B cell (primary cell): ENCODE data around the gene KMT2A. TPM values are rescaled to one million over a fixed set of nuclear protein-coding genes. Genes with fewer than 3 reads are reported as not detected.

Experiments used
- ATAC-seq: fragments of 200-7000 bp; cut with Tn5 transposase; one replicate; pipeline ENCODE4 v1.10.0; 2021; ENCODE audit warnings: low read depth, mild to moderate bottlenecking, moderate number of reproducible peaks, moderate library complexity
- CTCF ChIA-PET: fragments of 350-600 bp; sonication (Branson Sonifier 250); formaldehyde crosslinking; loops from one replicate; lab custom pipeline; 2021; ENCODE audit warnings: antibody characterized with exemption, inconsistent platforms; lab: Charles Lee
- POLR2A ChIA-PET: fragments of 350-600 bp; sonication (Branson Sonifier 250); formaldehyde crosslinking; loops from one replicate; lab custom pipeline; 2021; ENCODE audit warnings: antibody characterized with exemption; lab: Charles Lee
- DNase-seq: peaks from one replicate; pipeline ENCODE4 v3.0.0; 2013
- H2AFZ ChIP-seq: 2 replicates; pipeline ENCODE4 v1.6.1; 2012; ENCODE audit warnings: mild to moderate bottlenecking, low read depth, low read length; ENCODE audit not compliant: insufficient read depth, poor library complexity, severe bottlenecking
- H3K27ac ChIP-seq, 2 donors: 1 replicate in 1 of 2; 2 replicates in 1 of 2; pipeline ENCODE4 v1.5.1; 2012 to 2013; ENCODE audit warnings: low read length in 2 of 2, mild to moderate bottlenecking in 2 of 2, moderate library complexity in 1 of 2
- H3K27me3 ChIP-seq, 4 experiments: fragments of 200-600 bp in 1 of 4; sonication (generic) in 1 of 4; replicated peaks in 1 of 4; 1 replicate in 2 of 4; 2 replicates in 2 of 4; pipeline versions ENCODE4 v1.6.1 to v1.7.0; 2013 to 2016; ENCODE audit warnings: low read length in 3 of 4, mild to moderate bottlenecking in 2 of 4, mixed read lengths in 1 of 4, moderate library complexity in 1 of 4; ENCODE audit not compliant: insufficient read depth in 4 of 4, control insufficient read depth in 3 of 4; ENCODE audit errors: control extremely low read depth in 1 of 4
- H3K36me3 ChIP-seq, 2 experiments: replicated peaks in 1 of 2; 1 replicate in 1 of 2; 2 replicates in 1 of 2; pipeline versions ENCODE4 v1.6.1 to v1.7.1; 2013; ENCODE audit warnings: low read length in 1 of 2; ENCODE audit not compliant: insufficient read depth in 2 of 2, control insufficient read depth in 1 of 2; ENCODE audit errors: control extremely low read depth in 1 of 2, extremely low read depth in 1 of 2
- H3K4me1 ChIP-seq, 2 donors: fragments of 200-600 bp in 1 of 2; sonication (generic) in 1 of 2; 1 replicate in 1 of 2; 2 replicates in 1 of 2; pipeline versions ENCODE4 v1.5.1 to v1.6.1; 2013 to 2017; ENCODE audit warnings: low read length in 2 of 2; ENCODE audit not compliant: control insufficient read depth in 2 of 2, insufficient read depth in 2 of 2
- H3K4me2 ChIP-seq: replicated peaks from 2 replicates; pipeline ENCODE3; 2012; ENCODE audit warnings: mild to moderate bottlenecking, low read depth, low read length; ENCODE audit not compliant: poor library complexity, severe bottlenecking
- H3K4me3 ChIP-seq, 5 experiments: fragments of 200-600 bp in 1 of 5; sonication (generic) in 1 of 5; 1 replicate in 3 of 5; 2 replicates in 2 of 5; pipeline versions ENCODE4 v1.5.1 to v1.7.0; 2011 to 2016; ENCODE audit warnings: low read length in 4 of 5, mild to moderate bottlenecking in 4 of 5, low read depth in 2 of 5, control low read depth in 1 of 5, moderate library complexity in 1 of 5; ENCODE audit not compliant: insufficient read depth in 1 of 5; ENCODE audit errors: control extremely low read depth in 1 of 5, extremely low read depth in 1 of 5
- H3K79me2 ChIP-seq: fragments of 200-600 bp; sonication (generic); one replicate; pipeline ENCODE4 v1.6.0; 2016; ENCODE audit warnings: low read length; ENCODE audit not compliant: control insufficient read depth, insufficient read depth
- H3K9ac ChIP-seq: fragments of 200-600 bp; sonication (generic); 2 replicates; pipeline ENCODE4 v1.6.1; 2017; ENCODE audit warnings: mild to moderate bottlenecking, low read length, moderate library complexity
- H3K9me3 ChIP-seq, 3 donors: one replicate each; pipeline versions ENCODE4 v1.6.1 to v1.7.1; 2013; ENCODE audit warnings: low read length in 2 of 3; ENCODE audit not compliant: control insufficient read depth in 2 of 3, insufficient read depth in 1 of 3; ENCODE audit errors: control extremely low read depth in 1 of 3
- H4K20me1 ChIP-seq: 2 replicates; pipeline ENCODE4 v1.6.0; 2012; ENCODE audit warnings: mild to moderate bottlenecking, low read length; ENCODE audit not compliant: insufficient read depth, control insufficient read depth, poor library complexity, severe bottlenecking
- H3K27ac Mint-ChIP-seq: one replicate; pipeline ENCODE4 v1.8.0; 2021; ENCODE audit warnings: mixed read lengths
- H3K27me3 Mint-ChIP-seq: one replicate; pipeline ENCODE4 v1.8.0; 2021; ENCODE audit warnings: mixed read lengths
- H3K4me1 Mint-ChIP-seq: one replicate; pipeline ENCODE4 v1.8.0; 2021; ENCODE audit warnings: mixed read lengths
- H3K4me3 Mint-ChIP-seq: one replicate; pipeline ENCODE4 v1.8.0; 2021; ENCODE audit warnings: mixed read lengths
- H3K9me3 Mint-ChIP-seq: one replicate; pipeline ENCODE4 v1.8.0; 2022; ENCODE audit warnings: mixed read lengths; ENCODE audit not compliant: insufficient read depth
- EZH2 ChIP-seq: IDR thresholded peaks from 2 replicates; pipeline ENCODE4 v1.6.1; 2012; ENCODE audit warnings: borderline replicate concordance, low read depth, mild to moderate bottlenecking, moderate library complexity, low read length; ENCODE audit not compliant: insufficient read depth, poor library complexity, severe bottlenecking
- WGBS: methylation state at CpG from one replicate; pipeline ENCODE4 v1.1.5; 2013; ENCODE audit warnings: missing lambda C conversion rate; ENCODE audit not compliant: insufficient coverage; 5-methylcytosine and 5-hydroxymethylcytosine counted together
- intact Hi-C: fragments of 100-400 bp; cut with micrococcal nuclease; formaldehyde crosslinking; loops from one replicate; pipeline ENCODE4 v1.10.0; 2022
- polyA plus RNA-seq: library from polyadenylated mRNA; depleted of rRNA; stranded (reverse); fragments of >200 nt; gene quantifications from 2 replicates; pipeline ENCODE4 v1.2.3, GENCODE V29; 2012
- total RNA-seq, 2 donors: library from RNA; stranded (reverse); fragments of 120-200 nt in 1 of 2; gene quantifications; 1 replicate in 1 of 2; 2 replicates in 1 of 2; pipeline versions ENCODE4 v1.2.3 to v1.2.4, GENCODE V29; 2013 to 2022
- TF ChIP-seq, protein P1 (sequence below): fragments of 200-600 bp; IDR thresholded peaks from one replicate; pipeline ENCODE4 v1.8.0; 2022; ENCODE audit warnings: antibody characterized with exemption, mild to moderate bottlenecking

The KMT2A gene
- total and polyA plus RNA-seq, 2 donors (not counting 1 experiment from before 2014, with no cell fraction given) = 32.1 to 175 TPM

DNA sequence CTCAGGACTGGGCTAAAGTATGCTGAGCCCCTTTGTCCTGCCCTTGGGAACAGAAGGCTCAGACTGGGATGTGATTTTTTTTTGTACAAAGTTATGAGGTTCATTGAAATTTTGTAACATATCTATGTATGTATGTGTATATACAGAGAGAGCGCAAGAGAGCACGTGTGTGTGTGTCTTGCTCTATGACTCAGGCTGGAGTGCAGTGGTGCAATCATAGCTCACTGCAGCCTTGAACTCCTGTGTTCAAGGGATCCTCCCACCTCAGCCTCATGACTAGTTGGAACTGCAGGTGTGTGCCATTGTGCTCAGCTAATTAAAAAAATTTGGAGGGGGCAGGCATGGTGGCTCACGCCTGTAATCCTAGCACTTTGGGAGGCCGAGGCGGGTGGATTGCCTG is 100.4 kb downstream of the KMT2A start:
- ChIA-PET POLR2A (no interaction called here), CTCF (no interaction called here)
- H3K9ac ChIP-seq = no peak overlapping the region
- Mint-ChIP-seq H3K27ac (no peak overlapping the region), H3K27me3 (no peaks in the 10 kb centered on the region), H3K4me1 (peaks cover 4% of the 10 kb centered on the region), H3K9me3 (no peaks in the 10 kb centered on the region), H3K4me3 (no peak overlapping the region)
- no peak overlapping the region for H3K4me2 ChIP-seq
- DNase-seq (no peak), ATAC-seq (no peak)
- no peaks in the 10 kb centered on the region for H3K27me3 ChIP-seq
- TF ChIP-seq, protein P1, sequence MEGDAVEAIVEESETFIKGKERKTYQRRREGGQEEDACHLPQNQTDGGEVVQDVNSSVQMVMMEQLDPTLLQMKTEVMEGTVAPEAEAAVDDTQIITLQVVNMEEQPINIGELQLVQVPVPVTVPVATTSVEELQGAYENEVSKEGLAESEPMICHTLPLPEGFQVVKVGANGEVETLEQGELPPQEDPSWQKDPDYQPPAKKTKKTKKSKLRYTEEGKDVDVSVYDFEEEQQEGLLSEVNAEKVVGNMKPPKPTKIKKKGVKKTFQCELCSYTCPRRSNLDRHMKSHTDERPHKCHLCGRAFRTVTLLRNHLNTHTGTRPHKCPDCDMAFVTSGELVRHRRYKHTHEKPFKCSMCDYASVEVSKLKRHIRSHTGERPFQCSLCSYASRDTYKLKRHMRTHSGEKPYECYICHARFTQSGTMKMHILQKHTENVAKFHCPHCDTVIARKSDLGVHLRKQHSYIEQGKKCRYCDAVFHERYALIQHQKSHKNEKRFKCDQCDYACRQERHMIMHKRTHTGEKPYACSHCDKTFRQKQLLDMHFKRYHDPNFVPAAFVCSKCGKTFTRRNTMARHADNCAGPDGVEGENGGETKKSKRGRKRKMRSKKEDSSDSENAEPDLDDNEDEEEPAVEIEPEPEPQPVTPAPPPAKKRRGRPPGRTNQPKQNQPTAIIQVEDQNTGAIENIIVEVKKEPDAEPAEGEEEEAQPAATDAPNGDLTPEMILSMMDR = no peak
- no peak for TF ChIP-seq EZH2
- H3K4me1 ChIP-seq = peaks cover 2 to 3% of the 10 kb centered on the region in 2 donors
- 100% methylated on average over 3 of the region's 5 CpGs for whole genome bisulfite sequencing
- no peaks in the 10 kb centered on the region for H3K79me2 ChIP-seq
- H3K4me3 ChIP-seq = no peak overlapping the region
- intact Hi-C loops = no loop called here
- no peak overlapping the region for H3K27ac ChIP-seq
- no peaks in the 10 kb centered on the region for H4K20me1 ChIP-seq
- H2AFZ ChIP-seq = no peak overlapping the region
- no peaks in the 10 kb centered on the region for H3K9me3 ChIP-seq
- no peaks in the 10 kb centered on the region for H3K36me3 ChIP-seq

DNA sequence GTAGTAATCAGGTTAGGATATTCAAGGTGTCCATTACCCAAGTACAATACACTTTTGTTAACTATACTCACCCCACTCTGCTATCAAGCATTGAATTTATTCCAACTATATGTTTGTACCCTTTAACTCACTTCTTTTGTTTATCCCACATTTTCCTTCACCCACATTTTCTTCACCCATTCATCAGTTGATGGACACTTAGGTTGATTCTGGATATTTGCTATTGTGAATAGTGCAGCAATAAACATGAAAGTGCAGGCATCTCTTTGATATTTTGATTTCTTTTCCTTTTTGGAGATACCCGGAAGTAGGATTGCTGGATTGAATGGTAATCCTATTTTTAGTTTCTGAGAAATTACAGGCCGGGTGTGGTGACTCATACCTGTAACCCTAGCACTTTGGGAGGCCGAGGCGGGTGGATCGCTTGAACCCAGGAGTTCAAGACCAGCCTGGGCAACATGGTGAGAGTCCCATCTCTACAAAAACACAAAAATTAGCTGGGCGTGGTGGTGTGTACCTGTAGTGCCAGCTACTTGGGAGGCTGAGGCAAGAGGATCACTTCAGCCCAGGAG is 101.2 kb downstream of the KMT2A start:
- TF ChIP-seq EZH2 = no peak
- TF ChIP-seq, protein P1 = no peak
- 100% methylated on average over 1 of the region's 6 CpGs for whole genome bisulfite sequencing
- intact Hi-C loops = no loop called here

More for the DNA sequence above, 101.2 kb downstream of the KMT2A start:
- no peaks in the 10 kb centered on the region for H3K79me2 ChIP-seq
- H3K36me3 ChIP-seq = no peaks in the 10 kb centered on the region
- H4K20me1 ChIP-seq = no peaks in the 10 kb centered on the region
- H3K4me2 ChIP-seq = no peak overlapping the region
- no peak overlapping the region for H3K4me3 ChIP-seq
- DNase-seq = no peak
- H3K27ac ChIP-seq = no peak overlapping the region
- no peaks in the 10 kb centered on the region for H3K27me3 ChIP-seq
- no peak overlapping the region for H3K4me3 Mint-ChIP-seq
- H3K9ac ChIP-seq = no peak overlapping the region
- no peak overlapping the region for H2AFZ ChIP-seq
- ChIA-PET POLR2A (no interaction called here), CTCF (no interaction called here)
- H3K27ac Mint-ChIP-seq = no peak overlapping the region
- ATAC-seq = no peak
- H3K27me3 Mint-ChIP-seq = no peaks in the 10 kb centered on the region
- H3K4me1 ChIP-seq = no peaks in the 10 kb centered on the region
- H3K4me1 Mint-ChIP-seq = no peaks in the 10 kb centered on the region
- H3K9me3 Mint-ChIP-seq = no peaks in the 10 kb centered on the region
- no peaks in the 10 kb centered on the region for H3K9me3 ChIP-seq
